Type B pancreatic cell (in vitro differentiated cells): ENCODE measurements around the gene RFXAP. TPM values are rescaled to one million over a fixed set of nuclear protein-coding genes. Genes with fewer than 3 reads are reported as not detected.
"Not testable (repeated sequence)": the region's sequence is repeated elsewhere in the genome, so short reads cannot be mapped to it uniquely, and the experiment has no call there.

Experiments
- DNase-seq: peaks from one replicate; pipeline ENCODE4 v3.0.0; 2021; ENCODE audit warnings: mixed read lengths; ENCODE audit not compliant: unreplicated experiment; ENCODE audit errors: extremely low spot score
- H3K27ac Mint-ChIP-seq: 2 replicates; pipeline ENCODE4 v1.8.0; 2021; ENCODE audit warnings: mild to moderate bottlenecking, mixed read lengths
- H3K27me3 Mint-ChIP-seq: 2 replicates; pipeline ENCODE4 v1.8.0; 2021; ENCODE audit warnings: mixed read lengths
- H3K36me3 Mint-ChIP-seq: 2 replicates; pipeline ENCODE4 v1.8.0; 2021; ENCODE audit warnings: mixed read lengths
- H3K4me1 Mint-ChIP-seq: one replicate; pipeline ENCODE4 v1.8.0; 2021; ENCODE audit warnings: mixed read lengths; ENCODE audit not compliant: unreplicated experiment
- H3K4me3 Mint-ChIP-seq: 2 replicates; pipeline ENCODE4 v1.8.0; 2021; ENCODE audit warnings: mild to moderate bottlenecking, mixed read lengths
- H3K9me3 Mint-ChIP-seq: 2 replicates; pipeline ENCODE4 v1.8.0; 2021; ENCODE audit warnings: mixed read lengths
- CTCF ChIP-seq: fragments of 200-600 bp; sonication (generic); conservative IDR thresholded peaks from 2 replicates; pipeline ENCODE4 v1.5.0; 2021; ENCODE audit warnings: antibody characterized with exemption, mild to moderate bottlenecking
- total RNA-seq: library from RNA; stranded (reverse); gene quantifications from 2 replicates; pipeline ENCODE4 v1.2.1, GENCODE V29; 2021; ENCODE audit warnings: low replicate concordance

The RFXAP gene
- total RNA-seq, 1 donor from 2014 or later, result 10.5 TPM

- Mint-ChIP-seq H3K4me3 (no peak overlapping the region), H3K27me3 (no peaks in the 10 kb centered on the region), H3K36me3 (no peaks in the 10 kb centered on the region), H3K9me3 (peaks cover 9% of the 10 kb centered on the region), H3K4me1 (peaks cover 26% of the 10 kb centered on the region), H3K27ac (no peak overlapping the region)
- DNase-seq, result no peak
- TF ChIP-seq CTCF, result no peak
These were observed 42.8 kb upstream of the RFXAP start for GRCh38 chr13:36776175-36776574.

GRCh38 chr13:36778083-36778671 is 40.8 kb upstream of the RFXAP start:
- H3K27ac Mint-ChIP-seq, result peak overlapping the region; percentile 76

GRCh38 chr13:36783890-36784289 is 35.1 kb upstream of the RFXAP start:
- Mint-ChIP-seq H3K27ac (no peak overlapping the region), H3K27me3 (no peaks in the 10 kb centered on the region), H3K36me3 (no peaks in the 10 kb centered on the region), H3K9me3 (no peaks in the 10 kb centered on the region), H3K4me1 (peaks cover 19% of the 10 kb centered on the region), H3K4me3 (no peak overlapping the region)
- no peak for TF ChIP-seq CTCF
- no peak for DNase-seq

More at GRCh38 chr13:36778083-36778671, 40.8 kb upstream of the RFXAP start:
- no peaks in the 10 kb centered on the region for H3K36me3 Mint-ChIP-seq
- no peak for TF ChIP-seq CTCF
- H3K4me3 Mint-ChIP-seq, result peak overlapping the region; percentile 60
- no peak for DNase-seq
- peaks cover 26% of the 10 kb centered on the region for H3K4me1 Mint-ChIP-seq
- H3K27me3 Mint-ChIP-seq, result no peaks in the 10 kb centered on the region
- peaks cover 9% of the 10 kb centered on the region for H3K9me3 Mint-ChIP-seq

GRCh38 chr13:36786175-36786574 is 32.8 kb upstream of the RFXAP start:
- DNase-seq, H3K27me3 Mint-ChIP-seq, H3K27ac Mint-ChIP-seq, H3K4me3 Mint-ChIP-seq, H3K36me3 Mint-ChIP-seq, H3K9me3 Mint-ChIP-seq: not testable (repeated sequence)
- H3K4me1 Mint-ChIP-seq, result peaks cover 14% of the 10 kb centered on the region

- H3K9me3 Mint-ChIP-seq, result no peaks in the 10 kb centered on the region
- no peaks in the 10 kb centered on the region for H3K27me3 Mint-ChIP-seq
- peak overlapping the region; percentile 79 for H3K27ac Mint-ChIP-seq
- no peak for TF ChIP-seq CTCF
- no peak overlapping the region for H3K4me3 Mint-ChIP-seq
- H3K36me3 Mint-ChIP-seq, result no peaks in the 10 kb centered on the region
- no peak for DNase-seq
- peaks cover 14% of the 10 kb centered on the region for H3K4me1 Mint-ChIP-seq
These were observed 31.8 kb upstream of the RFXAP start for GRCh38 chr13:36787181-36787580.

GRCh38 chr13:36788276-36788675 is 30.7 kb upstream of the RFXAP start:
- H3K36me3 Mint-ChIP-seq, result no peaks in the 10 kb centered on the region
- TF ChIP-seq CTCF, result no peak
- no peaks in the 10 kb centered on the region for H3K27me3 Mint-ChIP-seq
- no peaks in the 10 kb centered on the region for H3K9me3 Mint-ChIP-seq
- no peak overlapping the region for H3K4me3 Mint-ChIP-seq
- no peak overlapping the region for H3K27ac Mint-ChIP-seq
- H3K4me1 Mint-ChIP-seq, result peaks cover 14% of the 10 kb centered on the region
- no peak for DNase-seq
